Astrocyte of the cerebellum (primary cell): Measurements from ENCODE around the gene ANKH.

ENCODE experiments used
- DNase-seq: peaks from one replicate; pipeline ENCODE4 v3.0.0-alpha.2; 2011; ENCODE audit warnings: low read depth
- H3K4me3 ChIP-seq: 2 replicates; pipeline ENCODE4 v1.5.1; 2011; ENCODE audit warnings: mild to moderate bottlenecking, low read depth, low read length, moderate library complexity
- CTCF ChIP-seq: IDR thresholded peaks from 2 replicates; pipeline ENCODE4 v1.5.1; 2012; ENCODE audit warnings: low read length, low read depth, moderate library complexity, mild to moderate bottlenecking; ENCODE audit errors: missing control alignments
- in situ Hi-C: cut with HindIII; loops from 2 replicates; pipeline ENCODE4 v1.10.0; 2017; ENCODE audit warnings: low sequenced_read_pairs

ANKH gene

GRCh38 chr5:14699159-14699558 is 172.4 kb downstream of the ANKH start:
- in situ Hi-C loops = no loop called here
- TF ChIP-seq CTCF = no peak

GRCh38 chr5:14698495-14698894 is 173.1 kb downstream of the ANKH start:
- no peak overlapping the region for H3K4me3 ChIP-seq
- DNase-seq = no peak
- no peak for TF ChIP-seq CTCF
- in situ Hi-C loops = no loop called here

More at GRCh38 chr5:14699159-14699558, 172.4 kb downstream of the ANKH start:
- H3K4me3 ChIP-seq = no peak overlapping the region
- no peak for DNase-seq

- in situ Hi-C loops = no loop called here
- no peak for DNase-seq
- no peak for TF ChIP-seq CTCF
- no peak overlapping the region for H3K4me3 ChIP-seq
Observed at GRCh38 chr5:14696851-14697250, 174.7 kb downstream of the ANKH start.

- no peak for DNase-seq
- TF ChIP-seq CTCF = no peak
- in situ Hi-C loops = no loop called here
- no peak overlapping the region for H3K4me3 ChIP-seq
Observed at GRCh38 chr5:14696057-14696456, 175.5 kb downstream of the ANKH start.

GRCh38 chr5:14695152-14695551 is 176.4 kb downstream of the ANKH start:
- no peak for TF ChIP-seq CTCF
- H3K4me3 ChIP-seq = no peak overlapping the region
- in situ Hi-C loops = no loop called here
- no peak for DNase-seq

GRCh38 chr5:14693070-14693469 is 178.5 kb downstream of the ANKH start:
- no peak for TF ChIP-seq CTCF
- no peak overlapping the region for H3K4me3 ChIP-seq
- no peak for DNase-seq
- in situ Hi-C loops = no loop called here
